Thyroid gland (tissue), 4 donors: ENCODE data around the gene GNMT.
A peak's percentile ranks its signal among the peaks of the same experiment; 100 is the strongest.

Source experiments
- CTCF ChIP-seq, 6 experiments: fragments of 200-600 bp in 3 of 6; fragments of 450-650 bp in 3 of 6; sonication (generic) in 3 of 6; IDR thresholded peaks; one replicate each; pipeline ENCODE4 v1.5.1; 2016 to 2019; ENCODE audit warnings: antibody characterized with exemption in 6 of 6, mild to moderate bottlenecking in 2 of 6, inconsistent platforms in 1 of 6, moderate library complexity in 1 of 6
- POLR2A ChIP-seq, 2 donors: fragments of 450-650 bp; IDR thresholded peaks; one replicate each; pipeline ENCODE4 v1.6.1; 2017; ENCODE audit warnings: antibody characterized with exemption in 2 of 2, mild to moderate bottlenecking in 2 of 2, moderate library complexity in 1 of 2

- no peak for TF ChIP-seq CTCF (IDR thresholded peaks at IDR 0.05)
- peak; percentile 37 to 77 for TF ChIP-seq POLR2A (IDR thresholded peaks at IDR 0.05)
Observed at GRCh38 chr6:42978839-42979522, 18.4 kb downstream of the GNMT start, which contains the start of gene PEX6.
